ENCODE data around the gene TRABD2B.

TRABD2B gene

DNA sequence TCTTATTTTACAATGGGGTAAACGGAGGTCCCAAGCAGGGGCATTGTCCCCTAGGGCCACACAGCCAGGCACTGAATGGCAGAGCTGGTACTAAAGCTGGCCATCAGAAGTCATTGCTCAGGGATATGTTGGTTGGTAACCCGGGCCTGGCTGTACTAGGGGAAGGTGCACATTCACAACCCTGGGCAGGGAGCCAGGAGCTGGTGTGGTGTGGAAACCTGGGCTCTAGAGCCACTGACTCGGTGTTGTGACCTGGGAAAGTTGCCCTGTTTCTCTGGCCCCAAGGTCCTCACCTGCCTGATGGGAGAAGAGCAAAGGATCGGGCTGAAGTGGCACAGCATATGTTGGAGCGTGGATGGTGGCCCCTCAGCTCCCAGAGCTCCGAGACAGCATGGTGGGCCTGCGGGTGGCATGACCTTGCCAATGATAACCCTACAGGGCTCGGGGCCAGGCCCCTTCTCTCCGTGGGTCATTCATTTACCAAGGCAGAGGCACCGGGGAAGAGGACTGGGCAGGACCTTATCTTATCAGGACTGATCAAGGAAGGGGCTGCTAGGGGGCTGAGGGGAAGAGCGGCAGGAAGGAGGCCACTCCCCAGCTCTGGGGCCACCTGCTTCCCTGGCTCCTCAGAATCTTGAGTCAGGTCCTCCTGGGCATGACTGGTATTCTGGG lies 274.1 kb downstream of the TRABD2B start:
- H3K27me3 ChIP-seq (replicated peaks; ENCODE audit: control insufficient read depth, insufficient read depth, low read length): peaks cover 8% of the 10 kb centered on the region
- no peak for DNase-seq (ENCODE audit: extremely low read depth, insufficient read length)
- H3K4me3 ChIP-seq (replicated peaks; ENCODE audit: low read depth, low read length): no peak overlapping the region
- no peaks in the 10 kb centered on the region for H3K36me3 ChIP-seq (ENCODE audit: control insufficient read depth, insufficient read depth, low read length)
- TF ChIP-seq, protein P1, sequence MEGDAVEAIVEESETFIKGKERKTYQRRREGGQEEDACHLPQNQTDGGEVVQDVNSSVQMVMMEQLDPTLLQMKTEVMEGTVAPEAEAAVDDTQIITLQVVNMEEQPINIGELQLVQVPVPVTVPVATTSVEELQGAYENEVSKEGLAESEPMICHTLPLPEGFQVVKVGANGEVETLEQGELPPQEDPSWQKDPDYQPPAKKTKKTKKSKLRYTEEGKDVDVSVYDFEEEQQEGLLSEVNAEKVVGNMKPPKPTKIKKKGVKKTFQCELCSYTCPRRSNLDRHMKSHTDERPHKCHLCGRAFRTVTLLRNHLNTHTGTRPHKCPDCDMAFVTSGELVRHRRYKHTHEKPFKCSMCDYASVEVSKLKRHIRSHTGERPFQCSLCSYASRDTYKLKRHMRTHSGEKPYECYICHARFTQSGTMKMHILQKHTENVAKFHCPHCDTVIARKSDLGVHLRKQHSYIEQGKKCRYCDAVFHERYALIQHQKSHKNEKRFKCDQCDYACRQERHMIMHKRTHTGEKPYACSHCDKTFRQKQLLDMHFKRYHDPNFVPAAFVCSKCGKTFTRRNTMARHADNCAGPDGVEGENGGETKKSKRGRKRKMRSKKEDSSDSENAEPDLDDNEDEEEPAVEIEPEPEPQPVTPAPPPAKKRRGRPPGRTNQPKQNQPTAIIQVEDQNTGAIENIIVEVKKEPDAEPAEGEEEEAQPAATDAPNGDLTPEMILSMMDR (IDR thresholded peaks at IDR 0.05; ENCODE audit: insufficient read depth, low read length, poor library complexity, severe bottlenecking): no peak

DNA sequence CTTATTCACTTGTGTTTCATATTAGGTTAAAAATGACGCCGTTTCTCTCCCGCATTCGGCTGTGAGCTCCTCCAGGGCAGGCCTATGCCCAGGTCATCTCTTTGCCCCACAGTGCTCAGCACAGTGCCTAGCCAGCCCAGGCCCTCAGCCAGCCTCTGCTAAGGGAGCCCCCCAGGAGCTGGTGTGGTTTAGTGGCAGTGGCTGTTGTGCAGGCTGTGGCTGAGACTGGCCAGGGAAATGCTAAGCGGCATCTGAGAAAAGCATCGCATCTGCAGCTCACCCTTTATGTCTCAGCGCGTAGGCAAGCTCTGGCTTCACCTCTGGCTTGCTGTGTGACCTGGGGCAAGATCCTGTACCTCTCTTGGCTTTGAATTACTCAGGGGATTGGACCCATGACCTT lies 275.1 kb downstream of the TRABD2B start:
- H3K4me3 ChIP-seq (replicated peaks; ENCODE audit: low read depth, low read length): no peak overlapping the region
- DNase-seq (ENCODE audit: extremely low read depth, insufficient read length): no peak
- TF ChIP-seq, protein P1 (IDR thresholded peaks at IDR 0.05; ENCODE audit: insufficient read depth, low read length, poor library complexity, severe bottlenecking): no peak
- H3K36me3 ChIP-seq (ENCODE audit: control insufficient read depth, insufficient read depth, low read length): no peaks in the 10 kb centered on the region
- H3K27me3 ChIP-seq (replicated peaks; ENCODE audit: control insufficient read depth, insufficient read depth, low read length): peaks cover 8% of the 10 kb centered on the region

DNA sequence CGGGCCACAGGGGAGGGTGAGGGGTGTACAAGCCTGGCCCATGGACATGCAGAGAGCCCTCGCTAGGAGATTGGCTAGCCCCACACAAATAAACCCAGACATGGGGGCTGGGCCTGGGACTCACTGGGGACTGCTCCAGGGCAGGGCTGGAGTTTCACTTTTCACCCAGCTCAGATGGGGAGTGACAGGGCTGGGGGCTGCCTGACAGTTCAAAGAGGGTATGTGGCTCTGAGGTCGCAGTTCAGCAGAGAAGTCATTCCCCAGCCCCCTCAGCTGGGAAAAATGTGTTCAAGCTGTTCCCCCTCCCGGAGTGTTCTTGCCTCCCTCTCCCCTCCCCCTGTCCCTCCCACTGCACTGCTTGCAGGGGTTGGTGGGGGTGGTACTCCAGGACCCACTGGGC lies 277.1 kb downstream of the TRABD2B start:
- Histone ChIP-seq H3K36me3 (ENCODE audit: control insufficient read depth, insufficient read depth, low read length) (no peaks in the 10 kb centered on the region), H3K27me3 (replicated peaks; ENCODE audit: control insufficient read depth, insufficient read depth, low read length) (peaks cover 6% of the 10 kb centered on the region), H3K4me3 (replicated peaks; ENCODE audit: low read depth, low read length) (no peak overlapping the region)
- TF ChIP-seq, protein P1 (IDR thresholded peaks at IDR 0.05; ENCODE audit: insufficient read depth, low read length, poor library complexity, severe bottlenecking): no peak
- no peak for DNase-seq (ENCODE audit: extremely low read depth, insufficient read length)

DNA sequence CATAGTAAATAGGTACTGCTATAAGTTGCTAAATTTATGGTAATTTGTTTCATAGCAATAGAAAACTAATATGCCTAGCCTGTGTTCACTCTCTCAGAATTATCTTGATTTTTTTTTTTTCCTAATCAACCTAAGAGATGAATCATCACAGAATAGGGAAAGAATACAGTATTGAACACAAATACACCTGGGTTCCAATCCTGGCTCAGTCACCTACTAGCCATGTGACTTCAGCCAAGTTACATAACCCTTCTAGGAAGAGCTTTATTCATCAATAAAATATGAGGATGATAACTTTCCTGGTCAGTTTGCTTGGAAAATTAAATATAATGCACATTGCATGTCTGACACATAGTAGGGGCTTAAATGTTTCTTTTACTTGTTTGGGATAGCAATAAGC lies 279.8 kb downstream of the TRABD2B start:
- Histone ChIP-seq H3K36me3 (ENCODE audit: control insufficient read depth, insufficient read depth, low read length) (no peaks in the 10 kb centered on the region), H3K27me3 (replicated peaks; ENCODE audit: control insufficient read depth, insufficient read depth, low read length) (peaks cover 3% of the 10 kb centered on the region), H3K4me3 (replicated peaks; ENCODE audit: low read depth, low read length) (no peak overlapping the region)
- DNase-seq (ENCODE audit: extremely low read depth, insufficient read length): no peak
- TF ChIP-seq, protein P1 (IDR thresholded peaks at IDR 0.05; ENCODE audit: insufficient read depth, low read length, poor library complexity, severe bottlenecking): no peak

DNA sequence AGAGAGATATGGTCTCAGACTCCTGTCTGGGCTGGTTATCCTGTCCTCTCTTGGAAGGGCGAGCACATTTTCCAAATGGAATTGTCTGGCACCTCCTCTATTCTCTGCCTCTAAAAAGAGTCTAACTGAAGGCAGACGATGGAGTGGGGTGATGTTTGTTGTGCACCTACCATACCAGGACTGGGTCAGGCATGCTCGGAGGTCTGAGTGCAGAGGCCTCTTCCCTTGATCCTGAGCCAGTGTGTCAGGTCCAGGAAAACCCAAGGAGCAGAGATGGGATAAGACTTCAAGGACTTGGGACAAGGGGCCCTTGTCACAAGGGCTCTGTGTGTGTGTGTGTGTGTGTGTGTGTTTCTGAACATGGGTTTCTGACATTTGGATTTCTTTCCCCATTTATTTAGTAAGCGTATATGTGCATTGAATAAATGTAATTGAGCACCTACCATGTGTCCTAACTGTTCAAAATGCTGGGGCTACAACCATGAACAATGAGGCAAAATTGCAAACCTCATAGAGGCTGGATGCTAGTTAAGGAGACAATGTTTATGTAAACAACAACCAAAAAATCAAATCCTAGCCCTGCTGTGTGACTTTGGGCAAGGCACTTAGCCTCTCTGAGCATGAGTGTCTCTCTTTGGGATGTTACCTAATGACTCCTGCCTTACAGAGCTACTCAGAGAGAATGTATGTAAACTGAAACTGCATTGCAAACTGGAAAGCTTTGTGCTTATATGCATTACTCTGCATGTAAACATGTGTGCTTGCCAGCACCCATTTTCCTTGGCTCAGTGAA lies 283.0 kb downstream of the TRABD2B start:
- no peak for DNase-seq (ENCODE audit: extremely low read depth, insufficient read length)
- TF ChIP-seq, protein P1 (IDR thresholded peaks at IDR 0.05; ENCODE audit: insufficient read depth, low read length, poor library complexity, severe bottlenecking): no peak
- Histone ChIP-seq H3K4me3 (replicated peaks; ENCODE audit: low read depth, low read length) (no peak overlapping the region), H3K27me3 (replicated peaks; ENCODE audit: control insufficient read depth, insufficient read depth, low read length) (no peaks in the 10 kb centered on the region; the same call in none of the 2 replicates), H3K36me3 (ENCODE audit: control insufficient read depth, insufficient read depth, low read length) (no peaks in the 10 kb centered on the region)
